Stimulated activated CD4-positive, alpha-beta T cell treated with anti-CD3 and anti-CD28 coated beads, Interleukin-4, amount 100 ng/mL, for 48 hours (primary cell): ENCODE measurements around the gene SERPINB2.
"Not testable (repeated sequence)": the region's sequence is repeated elsewhere in the genome, so short reads cannot be mapped to it uniquely, and the experiment has no call there.

Source experiments
- DNase-seq, 2 donors: peaks; one replicate each; pipeline ENCODE4 v3.0.0-alpha.2; 2020; ENCODE audit warnings: low read depth in 2 of 2

The SERPINB2 gene

GRCh38 chr18:63889626-63890025, 2.1 kb downstream of the SERPINB2 start:
- DNase-seq, result no peak

GRCh38 chr18:63890237-63890949, 2.9 kb downstream of the SERPINB2 start:
- DNase-seq, result no peak

- DNase-seq, result no peak
These were observed 3.4 kb downstream of the SERPINB2 start for GRCh38 chr18:63890950-63891304.

GRCh38 chr18:63892566-63892965, 5.1 kb downstream of the SERPINB2 start:
- DNase-seq, result no peak

GRCh38 chr18:63894106-63894772, 6.7 kb downstream of the SERPINB2 start:
- no peak for DNase-seq

- no peak for DNase-seq
These were observed 7.7 kb downstream of the SERPINB2 start for GRCh38 chr18:63895190-63895589.

GRCh38 chr18:63897072-63897471, 9.6 kb downstream of the SERPINB2 start:
- DNase-seq, result no peak

GRCh38 chr18:63899206-63899605, 11.7 kb downstream of the SERPINB2 start:
- no peak for DNase-seq

- no peak for DNase-seq
These were observed 16.5 kb downstream of the SERPINB2 start for GRCh38 chr18:63903851-63904570.

GRCh38 chr18:63904694-63905093, 17.2 kb downstream of the SERPINB2 start:
- no peak for DNase-seq

GRCh38 chr18:63905361-63905760, 17.9 kb downstream of the SERPINB2 start:
- DNase-seq, result no peak

- DNase-seq, result no peak
These were observed 18.6 kb downstream of the SERPINB2 start for GRCh38 chr18:63906056-63906455.

GRCh38 chr18:63907664-63908063, 20.2 kb downstream of the SERPINB2 start, which contains the start of gene SERPINB10:
Gene SERPINB10, plus strand, starts transcription at chr18:63907958. Its CDS starts 7,553 bp downstream, at chr18:63915511.
- no peak for DNase-seq

GRCh38 chr18:63908858-63909257, 21.4 kb downstream of the SERPINB2 start:
- DNase-seq, result no peak

GRCh38 chr18:63909870-63910269, 22.4 kb downstream of the SERPINB2 start:
- no peak for DNase-seq

- no peak for DNase-seq
These were observed 30.3 kb downstream of the SERPINB2 start for GRCh38 chr18:63917817-63918216.

- DNase-seq, result no peak
These were observed 34.5 kb downstream of the SERPINB2 start for GRCh38 chr18:63922049-63922448.

- DNase-seq, result no peak
These were observed 37.0 kb downstream of the SERPINB2 start for GRCh38 chr18:63924551-63924950.

- no peak for DNase-seq
These were observed 40.8 kb downstream of the SERPINB2 start for GRCh38 chr18:63928331-63928730.

GRCh38 chr18:63929369-63929768, 41.9 kb downstream of the SERPINB2 start:
- not testable (repeated sequence) for DNase-seq

- no peak for DNase-seq
These were observed 43.4 kb downstream of the SERPINB2 start for GRCh38 chr18:63930773-63931354.
